OCI-LY7 (cell line): ENCODE results near the gene GDF10. TPM values are rescaled to one million over a fixed set of nuclear protein-coding genes. Genes with fewer than 3 reads are reported as not detected.

Experiments
- BruUV-seq: library from RNA; stranded (reverse); fragments of 400-500 nt; replicated peaks from 2 replicates; lab custom pipeline; 2021; lab: Mats Ljungman, UMichigan
- CTCF ChIA-PET: fragments of 300-600 bp; sonication (Branson Sonifier 250); formaldehyde crosslinking; loops from one replicate; lab custom pipeline; 2022; ENCODE audit warnings: antibody characterized with exemption; ENCODE audit not compliant: unreplicated experiment; lab: Charles Lee
- POLR2A ChIA-PET: fragments of 300-600 bp; sonication (Branson Sonifier 250); formaldehyde crosslinking; loops from one replicate; lab custom pipeline; 2022; ENCODE audit warnings: antibody characterized with exemption; lab: Charles Lee
- DNase-seq: peaks from one replicate; pipeline ENCODE4 v3.0.0-alpha.2; 2015; ENCODE audit warnings: low spot score
- H2AFZ ChIP-seq: fragments of 200-600 bp; sonication (generic), shearing (Covaris generic); 2 replicates; pipeline ENCODE4 v1.6.1; 2014; ENCODE audit warnings: mild to moderate bottlenecking, antibody characterized with exemption, low read length, moderate library complexity
- H3K27ac ChIP-seq: fragments of 200-600 bp; sonication (generic); 2 replicates; pipeline ENCODE4 v1.5.1; 2014; ENCODE audit warnings: mixed run types, low read depth, mild to moderate bottlenecking, moderate library complexity, low read length, inconsistent platforms; ENCODE audit not compliant: poor library complexity, severe bottlenecking
- H3K36me3 ChIP-seq: fragments of 200-600 bp; sonication (generic); 2 replicates; pipeline ENCODE4 v1.6.1; 2014; ENCODE audit warnings: mild to moderate bottlenecking, antibody characterized with exemption, low read length, moderate library complexity, mixed read lengths; ENCODE audit not compliant: insufficient read depth
- H3K4me1 ChIP-seq: fragments of 200-600 bp; sonication (generic); 2 replicates; pipeline ENCODE4 v1.5.1; 2014; ENCODE audit warnings: mild to moderate bottlenecking, low read length; ENCODE audit not compliant: insufficient read depth, poor library complexity, severe bottlenecking
- H3K4me2 ChIP-seq: fragments of 200-600 bp; sonication (generic); 2 replicates; pipeline ENCODE4 v1.6.1; 2014; ENCODE audit warnings: mild to moderate bottlenecking, low read length
- H3K4me3 ChIP-seq: fragments of 200-600 bp; sonication (generic); 2 replicates; pipeline ENCODE4 v1.5.1; 2014; ENCODE audit warnings: mild to moderate bottlenecking, low read depth, low read length; ENCODE audit not compliant: poor library complexity, severe bottlenecking
- H3K79me2 ChIP-seq: fragments of 200-600 bp; sonication (generic); 2 replicates; pipeline ENCODE4 v1.6.1; 2016; ENCODE audit warnings: low read depth, mild to moderate bottlenecking, low read length, moderate library complexity, mixed read lengths; ENCODE audit not compliant: insufficient read depth
- H3K9me2 ChIP-seq: fragments of 200-600 bp; sonication (generic); 2 replicates; pipeline ENCODE4 v1.6.1; 2016; ENCODE audit warnings: mild to moderate bottlenecking, low read length, mixed read lengths; ENCODE audit not compliant: insufficient read depth
- H3K9me3 ChIP-seq: fragments of 200-600 bp; sonication (generic); 2 replicates; pipeline ENCODE4 v1.6.1; 2014; ENCODE audit warnings: mild to moderate bottlenecking, mixed run types, low read length, mixed read lengths
- H4K20me1 ChIP-seq: fragments of 200-600 bp; sonication (generic); 2 replicates; pipeline ENCODE4 v1.6.1; 2014; ENCODE audit warnings: mild to moderate bottlenecking, antibody characterized with exemption, low read length, moderate library complexity, mixed read lengths; ENCODE audit not compliant: insufficient read depth
- EZH2phosphoT487 ChIP-seq: fragments of 200-600 bp; sonication (generic); IDR thresholded peaks from 2 replicates; pipeline ENCODE4 v1.6.1; 2018; ENCODE audit warnings: low read depth, borderline replicate concordance, mild to moderate bottlenecking, mixed run types, antibody characterized with exemption, low read length, moderate library complexity, mixed read lengths
- intact Hi-C: fragments of 100-400 bp; cut with micrococcal nuclease; formaldehyde crosslinking; loops from one replicate; pipeline ENCODE4 v1.10.0; 2022; ENCODE audit not compliant: unreplicated experiment
- total RNA-seq, 2 experiments: library from RNA; depleted of rRNA in 1 of 2; stranded (reverse); fragments of >200 nt in 1 of 2; shearing (Covaris generic) in 1 of 2; gene quantifications; 2 replicates each; pipeline ENCODE4 v1.2.3, GENCODE V29; 2014 to 2022
- TF ChIP-seq, protein P1 (sequence below): fragments of 200-600 bp; sonication (generic); conservative IDR thresholded peaks from 2 replicates; pipeline ENCODE4 v1.5.1; 2014; ENCODE audit warnings: mild to moderate bottlenecking, antibody characterized with exemption, low read length, moderate library complexity, mixed read lengths

GDF10 gene
- total RNA-seq, 2 experiments from 2014 or later = not detected

GRCh38 chr10:47290338-47290737 is 9.7 kb upstream of the GDF10 start:
- H4K20me1 ChIP-seq = no peaks in the 10 kb centered on the region
- no peaks in the 10 kb centered on the region for H3K79me2 ChIP-seq
- no peaks in the 10 kb centered on the region for H3K9me3 ChIP-seq
- BruUV-seq = no TSS peak
- ChIA-PET POLR2A (no interaction called here), CTCF (no interaction called here)
- H3K9me2 ChIP-seq = no peaks in the 10 kb centered on the region
- H3K4me3 ChIP-seq = no peak overlapping the region
- no peak for DNase-seq
- H3K27ac ChIP-seq = no peak overlapping the region
- no peak overlapping the region for H2AFZ ChIP-seq
- TF ChIP-seq EZH2phosphoT487 = no peak
- TF ChIP-seq, protein P1, sequence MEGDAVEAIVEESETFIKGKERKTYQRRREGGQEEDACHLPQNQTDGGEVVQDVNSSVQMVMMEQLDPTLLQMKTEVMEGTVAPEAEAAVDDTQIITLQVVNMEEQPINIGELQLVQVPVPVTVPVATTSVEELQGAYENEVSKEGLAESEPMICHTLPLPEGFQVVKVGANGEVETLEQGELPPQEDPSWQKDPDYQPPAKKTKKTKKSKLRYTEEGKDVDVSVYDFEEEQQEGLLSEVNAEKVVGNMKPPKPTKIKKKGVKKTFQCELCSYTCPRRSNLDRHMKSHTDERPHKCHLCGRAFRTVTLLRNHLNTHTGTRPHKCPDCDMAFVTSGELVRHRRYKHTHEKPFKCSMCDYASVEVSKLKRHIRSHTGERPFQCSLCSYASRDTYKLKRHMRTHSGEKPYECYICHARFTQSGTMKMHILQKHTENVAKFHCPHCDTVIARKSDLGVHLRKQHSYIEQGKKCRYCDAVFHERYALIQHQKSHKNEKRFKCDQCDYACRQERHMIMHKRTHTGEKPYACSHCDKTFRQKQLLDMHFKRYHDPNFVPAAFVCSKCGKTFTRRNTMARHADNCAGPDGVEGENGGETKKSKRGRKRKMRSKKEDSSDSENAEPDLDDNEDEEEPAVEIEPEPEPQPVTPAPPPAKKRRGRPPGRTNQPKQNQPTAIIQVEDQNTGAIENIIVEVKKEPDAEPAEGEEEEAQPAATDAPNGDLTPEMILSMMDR = no peak
- no peak overlapping the region for H3K4me2 ChIP-seq
- intact Hi-C loops = no loop called here
- no peaks in the 10 kb centered on the region for H3K4me1 ChIP-seq
- no peaks in the 10 kb centered on the region for H3K36me3 ChIP-seq

DNA sequence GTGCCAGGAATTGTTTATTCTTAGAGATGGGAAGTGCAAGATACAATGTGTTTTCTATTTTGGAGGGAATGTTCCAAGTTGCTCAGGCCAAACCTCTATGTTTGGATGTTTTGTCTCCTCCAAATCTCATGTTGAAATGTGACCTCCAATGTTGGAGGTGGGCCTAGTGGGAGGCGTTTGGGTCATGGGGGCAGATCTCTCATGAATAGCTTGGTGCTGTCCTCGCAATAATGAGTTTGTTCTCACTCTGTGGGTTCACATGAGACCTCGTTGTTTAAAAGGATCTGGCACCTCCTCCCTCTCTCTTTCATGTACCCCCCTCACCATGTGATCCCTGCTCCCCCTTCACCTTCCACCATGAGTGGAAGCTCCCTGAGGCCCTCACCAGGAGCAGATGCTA is 8.3 kb upstream of the GDF10 start:
- CTCF ChIA-PET = interaction anchor here (0.7 kb wide), 1 partner anchor 13 kb away, joined by 3 read pairs; no protein-coding TSS in a partner anchor
- H3K79me2 ChIP-seq = no peaks in the 10 kb centered on the region
- H2AFZ ChIP-seq = no peak overlapping the region
- H3K9me2 ChIP-seq = no peaks in the 10 kb centered on the region
- no peaks in the 10 kb centered on the region for H3K4me1 ChIP-seq
- H3K27ac ChIP-seq = no peak overlapping the region
- POLR2A ChIA-PET = interaction anchor here (0.6 kb wide), 1 partner anchor 270 kb away, joined by 5 read pairs; no protein-coding TSS in a partner anchor
- no peak overlapping the region for H3K4me2 ChIP-seq
- H3K4me3 ChIP-seq = no peak overlapping the region
- intact Hi-C loops = no loop called here
- no peaks in the 10 kb centered on the region for H3K9me3 ChIP-seq
- BruUV-seq = no TSS peak
- TF ChIP-seq, protein P1 = no peak
- no peak for TF ChIP-seq EZH2phosphoT487
- DNase-seq = no peak
- H4K20me1 ChIP-seq = no peaks in the 10 kb centered on the region
- no peaks in the 10 kb centered on the region for H3K36me3 ChIP-seq

GRCh38 chr10:47294057-47294456 is 5.9 kb upstream of the GDF10 start:
- DNase-seq = no peak
- H4K20me1 ChIP-seq = no peaks in the 10 kb centered on the region
- ChIA-PET POLR2A (no interaction called here), CTCF (no interaction called here)
- no peaks in the 10 kb centered on the region for H3K4me1 ChIP-seq
- no TSS peak for BruUV-seq
- H3K9me2 ChIP-seq = no peaks in the 10 kb centered on the region
- no peak overlapping the region for H3K4me3 ChIP-seq
- intact Hi-C loops = no loop called here
- no peak overlapping the region for H3K27ac ChIP-seq
- TF ChIP-seq, protein P1 = no peak
- TF ChIP-seq EZH2phosphoT487 = no peak
- no peak overlapping the region for H2AFZ ChIP-seq
- H3K36me3 ChIP-seq = no peaks in the 10 kb centered on the region
- H3K4me2 ChIP-seq = no peak overlapping the region
- H3K9me3 ChIP-seq = no peaks in the 10 kb centered on the region
- no peaks in the 10 kb centered on the region for H3K79me2 ChIP-seq
